ENCODE data around the gene NHLRC1.
"Not testable (repeated sequence)": the region's sequence is repeated elsewhere in the genome, so short reads cannot be mapped to it uniquely, and the experiment has no call there.

The NHLRC1 gene

DNA sequence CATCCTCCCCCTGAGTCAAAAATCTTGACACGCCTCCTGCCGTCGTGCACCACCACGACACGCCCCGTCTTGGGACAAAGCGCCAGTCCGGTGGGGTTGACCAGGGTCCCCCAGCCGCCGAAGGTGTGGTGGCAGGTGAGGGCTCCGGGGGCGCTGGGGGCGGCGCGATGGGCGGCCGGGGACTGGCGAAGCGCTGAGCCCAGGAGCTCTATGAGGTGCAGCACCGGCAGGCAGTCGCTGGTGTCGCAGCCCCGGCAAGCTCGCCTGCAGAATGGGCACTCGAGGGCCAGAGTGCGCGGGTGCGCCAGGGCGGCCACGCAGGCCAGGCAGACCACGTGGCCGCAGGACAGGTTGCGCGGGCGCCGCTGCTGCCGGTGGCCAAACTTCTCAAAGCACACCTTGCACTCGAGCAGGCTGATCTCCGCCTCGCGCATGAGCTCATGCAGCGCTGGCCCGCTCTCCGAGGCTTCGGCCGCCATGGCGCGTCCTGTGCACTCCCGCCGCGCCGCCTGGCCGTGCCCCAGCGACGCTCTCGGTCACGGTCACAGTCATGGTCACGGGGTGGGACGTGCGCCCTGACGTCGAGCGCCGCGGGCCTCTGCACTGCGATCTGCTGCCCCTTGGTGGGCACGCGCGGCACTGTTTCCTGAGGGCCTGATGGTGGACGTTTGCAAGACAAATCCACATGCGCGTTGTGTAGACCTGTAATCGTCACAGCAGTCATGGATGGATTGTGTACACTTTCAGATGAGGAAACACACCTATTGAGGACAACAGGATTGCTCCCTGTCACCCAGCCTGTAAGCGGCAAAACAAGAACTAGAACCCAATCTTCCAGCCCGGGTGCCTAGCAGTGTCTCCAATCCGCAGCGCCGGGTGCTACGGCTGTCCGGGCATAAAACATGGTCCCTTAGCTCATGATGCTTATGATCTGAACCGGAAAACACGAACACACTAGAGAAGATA, at the start of gene NHLRC1:
NHLRC1 (minus strand) TSS at position 550 of the 966 bp plus-strand sequence; CDS start at position 479, 71 bp downstream.
- DNase-seq = peak; percentile 90

DNA sequence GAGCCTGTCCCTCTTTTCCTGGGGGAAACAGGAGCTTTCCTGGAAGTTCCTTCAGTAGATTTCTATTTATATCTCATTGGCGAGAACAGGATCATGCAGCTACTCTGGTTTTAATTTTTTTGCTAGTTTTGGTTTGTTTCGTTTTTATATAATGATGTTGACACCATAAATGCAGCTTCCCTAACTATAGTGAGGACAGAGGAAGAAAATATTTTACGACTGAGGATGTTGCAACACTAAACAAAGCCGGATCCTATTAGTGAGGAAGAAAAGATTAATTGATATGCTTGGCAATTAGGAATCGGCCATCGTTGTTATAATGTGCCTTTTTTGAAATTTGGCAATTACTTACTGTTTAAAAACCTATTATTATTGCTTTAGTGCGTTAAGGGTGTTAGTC, 49.4 kb upstream of the NHLRC1 start:
- no peak for DNase-seq

DNA sequence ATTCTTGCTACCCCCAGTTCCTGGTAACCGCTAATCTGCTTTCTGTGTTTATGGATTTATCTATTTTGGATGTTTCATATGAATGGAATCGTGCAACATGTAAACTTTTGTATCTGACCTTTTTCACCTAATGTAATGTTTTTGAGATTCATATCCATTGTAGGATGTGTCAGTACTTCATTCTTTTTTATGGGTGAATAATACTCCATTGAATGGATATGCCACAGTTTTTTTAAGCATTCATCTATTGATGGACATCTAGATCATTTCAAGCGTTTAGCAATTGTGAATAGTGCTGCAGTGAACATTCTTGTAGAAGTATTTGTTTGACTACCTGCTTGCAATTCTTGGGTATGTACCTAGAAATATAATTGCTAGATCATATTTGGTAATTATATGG, 45.8 kb upstream of the NHLRC1 start:
- no peak for DNase-seq

DNA sequence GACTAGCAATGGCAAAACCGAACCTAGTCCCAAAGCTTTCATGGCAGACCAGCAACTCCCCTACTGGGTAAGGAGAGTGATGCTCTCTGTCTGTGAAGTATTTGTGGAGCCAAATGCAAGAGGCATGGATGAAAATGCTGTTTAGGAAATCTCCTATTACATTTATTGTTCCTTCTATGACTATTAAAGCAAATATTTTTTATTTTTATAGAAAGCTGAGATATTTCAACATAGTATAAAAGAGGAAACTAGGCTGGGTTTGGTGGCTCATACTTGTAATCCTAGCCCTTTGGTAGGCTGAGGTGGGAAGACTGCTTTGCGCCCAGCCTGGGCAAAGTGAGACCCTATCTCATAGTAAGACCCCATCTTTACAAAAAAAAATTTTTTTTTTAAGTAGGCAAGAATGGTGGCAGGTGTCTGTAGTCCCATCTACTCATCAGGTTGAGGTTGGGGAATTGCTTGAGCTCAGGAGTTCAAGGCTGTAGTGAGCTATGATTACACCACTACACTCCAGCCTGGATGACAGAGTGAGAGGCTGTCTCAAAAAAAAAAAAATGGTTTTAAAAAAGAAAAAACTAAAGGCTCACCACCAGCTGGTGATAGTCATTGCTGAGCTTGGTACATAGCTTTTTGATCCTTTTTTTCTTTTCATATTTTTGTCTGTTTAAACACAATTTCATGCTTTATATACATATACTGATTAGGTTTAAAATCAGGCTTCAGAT, 44.0 kb upstream of the NHLRC1 start:
- no peak for DNase-seq

DNA sequence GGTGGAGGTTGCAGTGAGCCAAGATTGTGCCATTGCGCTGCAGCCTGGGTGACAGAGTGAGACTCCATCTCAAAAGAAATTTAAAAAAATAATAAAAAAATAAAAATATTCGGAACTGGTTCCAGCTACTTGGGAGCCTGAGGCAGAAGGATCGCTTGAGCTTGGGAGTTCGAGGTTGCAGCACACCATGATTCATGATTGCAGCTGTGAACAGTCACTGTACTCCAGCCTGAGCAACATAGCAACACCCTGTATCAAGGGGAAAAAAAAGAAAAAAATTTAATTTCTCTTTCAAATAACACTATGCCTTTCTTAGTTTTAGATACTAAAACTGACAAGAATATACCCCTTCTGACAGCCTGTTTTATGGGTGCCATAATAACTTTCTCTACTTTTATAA, 43.3 kb upstream of the NHLRC1 start:
- no peak for DNase-seq

DNA sequence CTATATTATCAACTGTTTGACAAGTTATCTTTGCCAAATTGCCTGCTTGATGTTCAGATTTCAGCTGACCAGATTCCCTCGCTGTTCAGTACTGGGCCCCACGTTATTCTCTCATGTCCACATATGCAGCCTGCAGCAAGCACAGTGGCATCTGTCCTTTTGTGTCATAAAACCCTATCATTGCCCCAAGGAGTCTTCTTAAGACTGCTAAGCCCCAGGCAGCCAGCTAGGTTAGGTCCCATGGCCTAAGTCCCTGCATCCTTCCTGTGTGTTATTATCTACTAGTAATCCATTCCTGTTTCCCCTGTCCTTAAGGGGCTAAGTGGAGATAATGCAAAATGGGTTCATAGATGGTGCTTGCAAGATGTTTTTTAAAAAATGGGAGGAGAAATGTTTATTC, 39.9 kb upstream of the NHLRC1 start:
- no peak for DNase-seq

DNA sequence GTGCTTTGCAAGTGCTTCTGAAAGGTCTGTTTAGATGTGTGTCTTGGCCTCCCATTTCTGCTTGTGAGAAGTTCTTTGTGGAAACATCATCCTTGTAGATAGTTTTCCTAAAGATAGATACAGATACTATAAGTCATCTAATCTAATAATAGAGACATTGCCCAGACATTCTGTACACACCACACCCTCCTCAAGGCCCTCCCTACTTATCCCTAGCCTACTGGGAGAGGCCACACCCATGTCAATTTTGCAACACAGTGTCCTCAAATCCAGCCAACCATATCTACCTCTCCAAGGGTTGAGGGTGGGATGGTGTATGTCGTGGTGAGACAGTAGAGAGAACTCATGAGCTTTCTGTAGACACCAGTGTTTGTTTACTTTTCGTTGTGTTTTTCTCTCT, 39.0 kb upstream of the NHLRC1 start:
- no peak for DNase-seq

DNA sequence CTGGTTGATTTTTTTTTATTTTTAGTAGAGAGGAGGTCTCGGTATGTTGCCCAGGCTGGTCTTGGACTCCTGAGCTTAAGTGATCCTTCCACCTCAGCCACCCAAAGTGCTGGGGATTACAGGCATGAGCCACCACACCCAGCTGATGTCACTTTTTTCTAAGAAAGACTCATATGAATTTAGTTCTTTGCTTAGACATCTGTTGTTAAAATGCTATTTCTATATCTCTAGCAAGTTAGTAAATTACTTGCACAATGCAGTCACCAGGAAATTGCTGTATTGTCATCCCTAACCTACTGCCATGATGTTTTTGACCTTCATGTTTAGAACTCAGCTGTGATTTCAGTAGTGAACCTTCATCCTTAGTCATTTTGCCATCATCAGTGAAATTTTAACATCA, 38.4 kb upstream of the NHLRC1 start:
- no peak for DNase-seq

DNA sequence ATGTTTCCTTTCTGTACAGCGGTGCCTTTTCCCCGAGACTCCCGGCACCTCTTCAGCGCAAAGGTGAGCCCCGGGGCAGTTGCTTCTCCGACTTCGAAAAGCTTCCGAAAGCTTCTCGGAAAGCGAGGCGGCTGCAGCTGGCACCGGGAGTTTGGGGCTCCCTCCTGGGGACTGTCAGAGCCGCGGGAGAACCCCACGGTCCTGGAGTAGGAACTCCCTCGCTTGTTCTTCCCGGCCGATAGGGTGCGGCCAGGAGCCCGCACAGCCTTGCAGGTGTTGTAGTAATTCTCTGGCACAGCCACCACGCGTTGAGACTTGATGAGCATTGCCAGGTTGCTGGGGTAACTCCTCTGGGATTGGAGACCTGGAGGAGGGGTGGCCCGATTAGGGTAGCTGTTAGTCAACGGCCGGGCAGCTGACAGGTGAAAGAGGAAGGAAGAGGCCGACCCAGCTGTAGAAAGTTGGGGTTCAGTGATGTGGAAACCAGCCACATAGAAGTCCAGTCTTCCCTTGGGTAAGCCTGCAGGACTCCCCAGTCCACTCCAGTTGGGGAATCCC, 33.5 kb upstream of the NHLRC1 start:
- DNase-seq = no peak

DNA sequence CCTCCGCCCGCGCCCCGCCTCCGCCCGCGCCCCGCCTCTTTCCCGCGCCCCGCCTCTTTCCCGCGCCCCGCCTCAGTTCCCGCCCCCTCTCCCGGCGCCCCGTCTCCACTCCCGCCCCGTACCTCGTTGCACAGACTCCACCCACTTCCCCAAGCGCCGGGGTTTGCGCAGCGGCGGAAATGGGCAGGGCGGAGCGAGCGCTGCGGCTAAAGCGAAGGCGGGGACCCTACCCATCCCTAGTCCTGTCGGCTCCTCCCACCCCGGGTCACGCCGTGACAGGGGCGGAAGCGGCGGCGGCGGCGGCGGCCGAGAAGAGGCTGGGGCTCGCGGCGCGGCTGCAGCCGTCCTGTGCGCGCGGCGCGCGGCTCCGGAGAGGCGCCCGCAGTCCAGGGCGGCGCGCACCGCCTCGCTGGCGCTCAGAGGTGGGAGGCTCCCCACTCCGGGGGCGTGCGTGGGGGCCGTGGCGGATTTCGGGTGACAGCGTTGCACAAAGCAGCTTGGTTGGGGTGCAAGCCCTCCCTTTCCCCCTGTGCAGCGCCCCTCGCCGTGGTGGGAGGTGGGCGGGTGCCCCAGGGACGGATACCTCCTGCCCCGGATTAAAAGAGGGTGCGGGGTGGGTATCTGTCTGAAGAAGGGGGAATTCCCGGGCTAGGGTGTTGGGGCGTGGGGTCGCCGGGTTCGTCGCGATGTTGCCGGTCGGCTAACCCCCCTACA, 32.8 kb upstream of the NHLRC1 start, which contains the start of gene KDM1B:
KDM1B (plus strand) TSS at position 273 of the 714 bp plus-strand sequence. CDS start 4,474 bp downstream, outside the sequence.
- peak; percentile 99 for DNase-seq

DNA sequence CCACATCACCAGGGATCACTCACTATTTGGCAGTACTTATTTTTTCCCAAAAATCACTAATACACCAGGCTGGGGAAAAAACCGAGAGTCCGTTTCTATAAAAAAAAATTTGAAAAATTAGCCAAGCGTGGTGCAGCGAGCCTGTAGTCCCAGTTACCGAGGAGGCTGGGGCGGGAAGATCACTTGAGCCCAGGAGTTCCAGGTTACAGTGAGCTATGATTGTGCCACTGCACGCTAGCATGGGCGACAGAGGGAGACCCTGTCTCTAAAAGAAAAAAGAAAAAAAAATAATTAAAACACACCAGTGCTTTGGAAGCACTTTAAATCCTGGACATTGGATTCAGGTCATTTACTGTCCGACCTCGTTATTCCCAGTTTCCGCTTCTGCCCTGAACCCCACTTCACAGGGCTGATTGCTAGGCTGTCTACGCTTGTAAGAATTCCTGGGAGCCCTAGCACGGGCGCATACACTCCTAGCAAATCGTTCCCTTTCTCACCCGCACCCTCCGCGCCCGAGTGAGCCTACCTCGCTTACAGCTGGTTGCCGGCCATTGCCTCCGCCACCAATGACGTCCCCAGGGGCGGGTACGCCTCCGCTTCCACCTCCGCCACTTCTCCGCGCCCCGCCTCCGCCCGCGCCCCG, 32.2 kb upstream of the NHLRC1 start, which contains the start of gene TPMT:
TPMT (minus strand) TSS at position 571 of the 643 bp plus-strand sequence. CDS start 5,950 bp downstream, outside the sequence.
- no peak for DNase-seq

DNA sequence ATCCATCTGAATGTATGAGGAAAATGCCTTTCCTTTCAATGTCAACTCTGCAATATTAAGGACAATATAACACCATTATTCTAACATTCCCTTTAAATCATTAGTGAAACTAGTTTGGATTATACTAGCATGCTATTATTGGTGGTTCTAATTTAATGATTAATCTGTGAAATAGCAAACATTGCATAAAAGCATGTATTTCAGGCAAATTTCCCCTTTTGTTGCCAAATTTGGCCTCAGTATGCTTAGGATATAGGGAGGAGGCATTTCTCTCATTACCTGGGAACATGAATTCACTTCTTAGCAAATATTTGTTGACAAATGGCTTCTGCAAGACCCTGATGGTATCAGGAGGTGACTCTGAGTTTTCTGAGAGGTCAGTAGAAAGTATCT, 30.8 kb upstream of the NHLRC1 start:
- DNase-seq = no peak

DNA sequence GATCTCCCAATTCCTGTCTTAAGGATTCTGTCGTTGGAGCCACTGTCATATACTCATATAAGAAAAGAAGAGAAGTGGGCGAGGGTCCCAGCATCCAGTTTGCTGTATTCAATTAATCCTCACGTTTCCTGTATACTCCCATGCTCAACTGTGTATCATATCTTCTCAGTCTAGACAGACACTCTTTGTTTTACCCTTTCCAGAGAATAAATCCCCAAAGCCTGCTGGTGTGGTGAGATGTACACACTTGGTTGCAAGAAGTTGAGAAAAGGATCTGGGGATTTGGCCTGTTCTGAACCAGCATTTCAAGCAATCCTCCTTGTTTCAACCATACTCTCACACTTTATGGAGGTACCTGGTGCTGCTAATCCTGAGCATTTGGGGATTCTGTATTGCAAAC, 29.3 kb upstream of the NHLRC1 start:
- no peak for DNase-seq

DNA sequence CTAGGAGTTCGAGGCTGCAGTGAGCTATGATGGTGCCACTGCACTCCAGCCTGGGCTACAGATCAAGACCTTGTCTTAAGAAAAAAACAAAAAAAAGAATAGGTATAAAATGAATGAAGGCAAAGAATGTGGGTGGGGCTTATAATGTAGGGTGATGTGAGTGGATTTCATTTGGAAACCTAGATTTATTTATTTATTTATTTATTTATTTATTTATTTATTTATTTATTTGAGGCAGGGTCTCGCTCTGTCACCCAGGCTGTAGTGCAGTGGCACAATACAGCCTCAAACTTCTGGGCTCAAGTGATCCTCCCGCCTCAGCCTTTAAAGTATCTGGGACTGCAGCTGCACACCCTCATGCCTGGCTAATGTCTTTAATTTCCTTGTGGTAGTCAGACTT, 28.9 kb upstream of the NHLRC1 start:
- not testable (repeated sequence) for DNase-seq

DNA sequence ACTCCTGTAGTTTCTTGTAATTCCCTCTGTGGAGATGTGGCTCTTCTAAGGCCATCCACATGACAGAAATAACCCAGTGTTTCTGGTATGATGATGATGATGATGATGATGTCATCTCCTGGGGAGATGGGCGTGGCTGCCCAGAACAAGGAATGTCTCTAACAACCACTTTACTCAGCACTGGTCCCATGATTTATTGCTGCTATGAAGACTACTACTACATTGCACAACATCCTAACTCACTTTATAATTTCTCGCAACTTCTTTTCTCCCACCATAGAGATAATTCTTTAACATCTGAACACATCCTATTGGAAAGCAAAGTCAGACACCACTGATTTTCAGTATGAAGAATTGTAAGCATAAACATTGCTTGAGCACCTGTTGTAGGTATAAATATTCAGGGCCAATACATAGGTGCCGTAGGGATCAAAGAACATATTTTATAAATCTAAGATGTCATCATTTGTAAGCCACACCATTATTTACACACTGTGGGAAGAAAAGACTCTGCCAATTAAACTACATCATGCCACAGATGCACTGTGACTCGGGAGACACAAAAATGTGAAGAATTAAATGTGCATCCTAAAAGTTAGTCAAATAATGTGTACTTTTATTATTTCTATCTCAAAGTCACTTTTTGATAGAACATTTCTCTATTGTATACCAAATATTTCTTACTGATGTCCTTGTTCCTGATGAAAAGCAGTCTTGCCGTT, 26.0 kb upstream of the NHLRC1 start:
- no peak for DNase-seq

DNA sequence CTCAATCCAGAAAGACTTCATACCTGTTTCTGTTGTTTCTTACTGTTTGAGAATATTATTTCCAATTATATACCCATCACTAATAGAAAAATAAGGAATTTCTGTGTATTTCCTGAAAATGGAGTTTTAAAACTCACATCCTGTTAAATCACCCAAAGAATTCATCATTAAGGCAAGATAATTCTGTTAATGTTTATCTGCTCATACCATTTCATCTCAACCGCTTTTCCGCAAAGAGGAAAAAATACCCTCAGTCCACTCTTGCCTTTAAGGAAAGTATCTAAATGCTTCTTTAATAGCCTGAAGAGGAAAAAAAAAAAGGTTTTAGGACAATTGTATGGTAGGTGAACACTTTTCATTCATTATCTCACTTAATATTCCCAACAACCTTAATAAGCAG, 25.1 kb upstream of the NHLRC1 start:
- no peak for DNase-seq

DNA sequence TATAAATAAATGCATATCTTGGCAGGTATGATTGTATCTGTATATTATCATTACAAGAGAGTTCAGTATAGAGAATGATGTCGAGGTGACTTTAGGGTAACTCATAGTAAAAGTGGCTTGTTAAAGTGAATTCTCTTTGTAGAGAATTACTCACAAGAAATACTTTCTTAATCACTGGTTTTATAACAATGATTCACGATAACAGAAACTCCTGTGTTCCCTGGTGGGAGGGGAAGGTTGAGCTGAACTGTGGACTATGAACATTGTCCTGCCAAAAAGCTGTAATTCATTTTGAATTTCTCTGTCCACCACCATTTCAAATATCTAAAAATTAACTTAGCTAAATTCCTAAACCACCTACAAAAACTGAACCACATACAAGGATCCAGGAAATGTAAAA, 24.7 kb upstream of the NHLRC1 start:
- no peak for DNase-seq

DNA sequence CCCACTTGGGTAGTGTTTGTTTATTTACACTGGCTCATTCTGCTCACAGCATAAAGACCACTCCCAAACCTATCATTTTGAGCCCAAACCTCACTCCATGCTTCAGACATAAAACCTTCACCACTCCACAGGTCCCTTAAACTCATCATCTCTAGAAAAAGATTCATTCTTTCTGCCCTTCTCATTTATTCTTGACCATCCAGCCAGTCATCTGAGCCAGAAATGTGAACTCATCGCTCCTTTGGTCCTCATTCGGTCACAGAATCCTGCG, 20.0 kb upstream of the NHLRC1 start:
- DNase-seq = no peak

DNA sequence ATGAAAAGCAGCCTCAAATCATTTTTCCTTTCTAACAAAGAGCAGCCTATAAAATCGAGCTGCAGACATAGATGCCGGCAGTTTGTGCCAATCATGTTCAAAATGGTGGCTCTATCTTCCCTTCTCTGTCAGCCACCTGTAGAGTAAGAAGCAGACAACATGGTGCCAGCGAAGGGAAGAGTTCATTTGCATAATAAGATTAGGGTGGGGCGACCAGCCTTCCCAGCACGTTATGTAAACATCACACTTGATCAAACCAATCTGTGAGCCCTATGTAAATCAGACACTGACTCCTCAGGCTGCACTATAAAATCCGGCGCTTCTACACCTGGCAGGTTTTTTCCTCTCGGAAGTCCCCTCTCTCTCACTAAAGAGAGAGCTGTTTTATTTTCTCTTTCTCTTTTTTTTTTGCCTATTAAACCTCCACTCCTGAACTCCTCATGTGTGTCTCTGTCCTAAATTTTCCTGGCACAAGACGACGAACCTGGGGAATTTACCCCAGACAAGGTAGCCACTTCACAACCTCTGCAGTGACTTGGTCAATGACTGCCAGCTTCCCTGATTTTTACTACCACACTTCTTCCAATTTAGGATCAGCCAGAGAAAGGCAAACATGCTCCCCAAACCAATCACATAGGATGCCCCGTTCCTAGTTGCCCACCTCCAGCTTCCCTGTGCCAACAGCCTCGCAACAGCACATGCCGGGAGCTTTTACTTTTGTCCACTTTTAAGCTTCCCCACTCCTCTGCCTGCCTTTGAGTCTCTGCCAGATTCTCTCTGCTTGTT, 19.5 kb upstream of the NHLRC1 start:
- DNase-seq = no peak

DNA sequence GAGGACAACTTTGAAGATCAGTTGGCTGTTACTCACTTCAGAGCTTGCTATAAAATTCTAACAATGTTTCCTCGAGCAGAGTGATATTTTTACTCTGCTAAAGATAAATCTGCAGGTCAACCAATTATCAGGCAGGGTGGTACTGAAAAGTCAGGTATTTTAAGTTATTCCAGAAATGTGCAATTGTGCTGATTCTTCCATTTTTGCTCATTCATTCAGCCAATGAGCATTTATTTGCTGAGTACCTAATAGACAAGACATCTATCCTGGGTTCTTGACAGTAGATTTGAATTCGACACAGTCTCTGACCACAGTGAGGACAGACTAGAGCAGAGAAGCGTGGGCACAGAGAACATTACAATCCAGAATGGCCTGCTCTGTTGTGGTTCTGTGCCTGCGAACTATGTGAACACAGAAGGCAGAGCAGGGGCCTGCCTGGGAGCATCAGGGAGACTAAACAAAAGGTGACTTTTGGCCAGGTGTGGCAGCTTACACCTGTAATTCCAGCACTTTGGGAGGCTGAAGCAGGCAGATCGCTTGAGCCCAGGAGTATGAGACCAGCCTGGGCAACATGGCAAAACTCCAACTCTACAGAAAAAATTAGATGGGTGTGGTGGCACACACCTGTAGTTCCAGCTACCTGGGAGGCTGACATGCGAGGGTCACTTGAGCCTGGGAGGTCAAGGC, 17.6 kb upstream of the NHLRC1 start:
- no peak for DNase-seq

Measured in right forelimb (tissue), 1 donor.